ENCODE results near the gene IDH2. TPM values are rescaled to one million over a fixed set of nuclear protein-coding genes. Genes with fewer than 3 reads are reported as not detected.

The IDH2 gene
- total RNA-seq, 1 donor from 2014 or later = 43.1 TPM

- peak; percentile 49 for DNase-seq
- ATAC-seq = no peak
- intact Hi-C loops (cut with DNase I) = no loop called here
- Histone ChIP-seq H3K9me3 (no peaks in the 10 kb centered on the region), H3K27ac (peak overlapping the region; percentile 81), H3K27me3 (no peaks in the 10 kb centered on the region), H3K36me3 (no peaks in the 10 kb centered on the region), H3K4me3 (no peak overlapping the region), H3K4me1 (peaks cover 63% of the 10 kb centered on the region)
- TF ChIP-seq, protein P1, sequence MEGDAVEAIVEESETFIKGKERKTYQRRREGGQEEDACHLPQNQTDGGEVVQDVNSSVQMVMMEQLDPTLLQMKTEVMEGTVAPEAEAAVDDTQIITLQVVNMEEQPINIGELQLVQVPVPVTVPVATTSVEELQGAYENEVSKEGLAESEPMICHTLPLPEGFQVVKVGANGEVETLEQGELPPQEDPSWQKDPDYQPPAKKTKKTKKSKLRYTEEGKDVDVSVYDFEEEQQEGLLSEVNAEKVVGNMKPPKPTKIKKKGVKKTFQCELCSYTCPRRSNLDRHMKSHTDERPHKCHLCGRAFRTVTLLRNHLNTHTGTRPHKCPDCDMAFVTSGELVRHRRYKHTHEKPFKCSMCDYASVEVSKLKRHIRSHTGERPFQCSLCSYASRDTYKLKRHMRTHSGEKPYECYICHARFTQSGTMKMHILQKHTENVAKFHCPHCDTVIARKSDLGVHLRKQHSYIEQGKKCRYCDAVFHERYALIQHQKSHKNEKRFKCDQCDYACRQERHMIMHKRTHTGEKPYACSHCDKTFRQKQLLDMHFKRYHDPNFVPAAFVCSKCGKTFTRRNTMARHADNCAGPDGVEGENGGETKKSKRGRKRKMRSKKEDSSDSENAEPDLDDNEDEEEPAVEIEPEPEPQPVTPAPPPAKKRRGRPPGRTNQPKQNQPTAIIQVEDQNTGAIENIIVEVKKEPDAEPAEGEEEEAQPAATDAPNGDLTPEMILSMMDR (IDR thresholded peaks at IDR 0.05) = no peak
These were observed 68.8 kb downstream of the IDH2 start for GRCh38 chr15:90033448-90033847.

Other genes with a start within 250 kb of the IDH2 start
- 32.1 TPM for gene AP3S2, start 208.5 kb downstream of the IDH2 start, total RNA-seq
- 30.5 TPM for gene ARPIN, start 189.5 kb downstream of the IDH2 start, total RNA-seq
- 47.9 TPM for gene ZNF710, start 101.1 kb downstream of the IDH2 start, total RNA-seq
- gene SEMA4B, start 98.9 kb upstream of the IDH2 start, total RNA-seq = 48.7 TPM
- gene CIB1, start 131.5 kb upstream of the IDH2 start, total RNA-seq = 62.8 TPM
- 11.2 TPM for gene GDPGP1, start 131.7 kb upstream of the IDH2 start, total RNA-seq
- gene TTLL13, start 147.1 kb upstream of the IDH2 start, total RNA-seq = not detected
- 75.0 TPM for gene NGRN, start 163.2 kb upstream of the IDH2 start, total RNA-seq
- 3.6 TPM for gene ZNF774, start 249.8 kb upstream of the IDH2 start, total RNA-seq

All from upper lobe of right lung (tissue), 1 donor.